Common myeloid progenitor, CD34-positive (primary cell): Measurements from ENCODE around the gene CPVL.
A peak's percentile ranks its signal among the peaks of the same experiment; 100 is the strongest.

Source experiments
- CTCF ChIA-PET: fragments of 350-600 bp; sonication (Branson Sonifier 250); formaldehyde crosslinking; loops from one replicate; lab custom pipeline; 2021; ENCODE audit warnings: antibody characterized with exemption; lab: Charles Lee
- POLR2A ChIA-PET: fragments of 350-600 bp; sonication (Branson Sonifier 250); formaldehyde crosslinking; loops from one replicate; lab custom pipeline; 2021; ENCODE audit warnings: antibody characterized with exemption; lab: Charles Lee
- DNase-seq, 3 donors: peaks; one replicate each; pipeline versions ENCODE4 v3.0.0 to v3.0.0-alpha.2; 2013
- H3K27ac ChIP-seq, 2 experiments: 1 replicate in 1 of 2; 2 replicates in 1 of 2; pipeline ENCODE4 v1.7.0; 2013; ENCODE audit warnings: inconsistent platforms in 2 of 2, low read length in 2 of 2, mild to moderate bottlenecking in 2 of 2, low read depth in 1 of 2, moderate library complexity in 1 of 2; ENCODE audit not compliant: severe bottlenecking in 2 of 2, insufficient read depth in 1 of 2, poor library complexity in 1 of 2
- H3K27me3 ChIP-seq, 5 experiments: replicated peaks in 2 of 5; 1 replicate in 3 of 5; 2 replicates in 2 of 5; pipeline versions ENCODE4 v1.6.1 to v1.7.0; 2013; ENCODE audit warnings: low read length in 4 of 5, mild to moderate bottlenecking in 2 of 5, moderate library complexity in 2 of 5, inconsistent platforms in 1 of 5; ENCODE audit not compliant: insufficient read depth in 5 of 5, control insufficient read depth in 4 of 5
- H3K36me3 ChIP-seq, 4 experiments: 1 replicate in 2 of 4; 2 replicates in 2 of 4; pipeline versions ENCODE4 v1.6.1 to v1.7.0; 2013; ENCODE audit warnings: low read length in 3 of 4, control low read depth in 1 of 4, mild to moderate bottlenecking in 1 of 4; ENCODE audit not compliant: control insufficient read depth in 4 of 4, insufficient read depth in 4 of 4
- H3K4me1 ChIP-seq, 4 experiments: 1 replicate in 3 of 4; 2 replicates in 1 of 4; pipeline versions ENCODE4 v1.6.1 to v1.7.1; 2013; ENCODE audit warnings: low read length in 3 of 4, mild to moderate bottlenecking in 3 of 4, control low read depth in 1 of 4, inconsistent platforms in 1 of 4, moderate library complexity in 1 of 4; ENCODE audit not compliant: control insufficient read depth in 4 of 4, insufficient read depth in 4 of 4; ENCODE audit errors: control extremely low read depth in 1 of 4
- H3K4me3 ChIP-seq, 7 experiments: 1 replicate in 4 of 7; 2 replicates in 3 of 7; pipeline versions ENCODE4 v1.5.1 to v1.7.0; 2013; ENCODE audit warnings: mild to moderate bottlenecking in 7 of 7, low read length in 6 of 7, moderate library complexity in 6 of 7, inconsistent platforms in 2 of 7, low read depth in 2 of 7, control low read depth in 1 of 7; ENCODE audit not compliant: insufficient read depth in 4 of 7, control insufficient read depth in 1 of 7; ENCODE audit errors: extremely low read depth in 1 of 7
- H3K9me3 ChIP-seq, 5 experiments: 1 replicate in 4 of 5; 2 replicates in 1 of 5; pipeline versions ENCODE4 v1.6.1 to v1.7.1; 2013; ENCODE audit warnings: low read length in 4 of 5, mild to moderate bottlenecking in 2 of 5, inconsistent platforms in 1 of 5, low read depth in 1 of 5, moderate library complexity in 1 of 5; ENCODE audit not compliant: control insufficient read depth in 4 of 5, insufficient read depth in 2 of 5; ENCODE audit errors: control extremely low read depth in 1 of 5
- WGBS: methylation state at CpG from one replicate; pipeline ENCODE4 v1.1.5; 2013; ENCODE audit not compliant: insufficient coverage; 5-methylcytosine and 5-hydroxymethylcytosine counted together

CPVL gene

GRCh38 chr7:28956608-28957063 lies 189.7 kb downstream of the CPVL start:
- ChIA-PET CTCF (interaction anchor here (0.8 to 8.4 kb wide), 28 partner anchors 11 to 452 kb away, joined by 3 to 97 read pairs (median 4); no protein-coding TSS in a partner anchor), POLR2A (interaction anchor here (1.0 to 1.1 kb wide), 2 partner anchors 30 to 131 kb away, joined by 3 to 5 read pairs; no protein-coding TSS in a partner anchor)
- Histone ChIP-seq H3K4me1 (peaks cover 3 to 46% (median 43%) of the 10 kb centered on the region in 4 experiments), H3K9me3 (no peaks in the 10 kb centered on the region), H3K36me3 (no peaks in the 10 kb centered on the region), H3K27me3 (peaks cover 0 to 82% (median 29%) of the 10 kb centered on the region in 5 experiments), H3K27ac (no peak overlapping the region), H3K4me3 (peak overlapping the region; percentile 6 to 74 (median 51))
- peak; percentile 36 to 72 (median 62) for DNase-seq
- WGBS, result 1% methylated on average over 37 of the region's 39 CpGs

GRCh38 chr7:28955718-28956607 lies 190.4 kb downstream of the CPVL start:
- H3K27me3 ChIP-seq, result peaks cover 0 to 76% (median 29%) of the 10 kb centered on the region in 5 experiments
- DNase-seq, result peak; percentile 40 to 73 (median 68)

GRCh38 chr7:28955356-28955717 lies 191.0 kb downstream of the CPVL start:
- 19% methylated on average over 22 of the region's 22 CpGs for WGBS
- Histone ChIP-seq H3K27me3 (peaks cover 0 to 70% (median 29%) of the 10 kb centered on the region in 5 experiments), H3K4me1 (peaks cover 3 to 46% (median 43%) of the 10 kb centered on the region in 4 experiments), H3K4me3 (peak overlapping the region in 5 of 7 experiments; percentile 39 to 74 (median 64)), H3K36me3 (no peaks in the 10 kb centered on the region), H3K27ac (no peak overlapping the region), H3K9me3 (no peaks in the 10 kb centered on the region)
- no peak for DNase-seq
- ChIA-PET CTCF (interaction anchor here (1.3 to 8.4 kb wide), 8 partner anchors 12 to 454 kb away, joined by 5 to 97 read pairs (median 12); no protein-coding TSS in a partner anchor), POLR2A (no interaction called here)

More at GRCh38 chr7:28955718-28956607, 190.4 kb downstream of the CPVL start:
- under 1% methylated on average over 82 of the region's 104 CpGs for WGBS
- peaks cover 3 to 46% (median 43%) of the 10 kb centered on the region in 4 experiments for H3K4me1 ChIP-seq
- H3K9me3 ChIP-seq, result no peaks in the 10 kb centered on the region
- H3K4me3 ChIP-seq, result peak overlapping the region; percentile 6 to 74 (median 51)
- CTCF ChIA-PET, result interaction anchor here (1.0 to 8.4 kb wide), 21 partner anchors 12 to 453 kb away, joined by 3 to 97 read pairs (median 6); no protein-coding TSS in a partner anchor
- POLR2A ChIA-PET, result interaction anchor here (1.0 to 1.1 kb wide), 2 partner anchors 29 to 131 kb away, joined by 3 to 5 read pairs; no protein-coding TSS in a partner anchor
- no peak overlapping the region for H3K27ac ChIP-seq
- H3K36me3 ChIP-seq, result no peaks in the 10 kb centered on the region

GRCh38 chr7:28954946-28955345 lies 191.4 kb downstream of the CPVL start:
- WGBS, result 77% methylated on average over 5 of the region's 5 CpGs
- Histone ChIP-seq H3K36me3 (no peaks in the 10 kb centered on the region), H3K4me1 (peaks cover 3 to 46% (median 43%) of the 10 kb centered on the region in 4 experiments), H3K27ac (no peak overlapping the region), H3K27me3 (peaks cover 0 to 67% (median 29%) of the 10 kb centered on the region in 5 experiments), H3K9me3 (no peaks in the 10 kb centered on the region), H3K4me3 (no peak overlapping the region)
- ChIA-PET CTCF (interaction anchor here (5.0 to 8.4 kb wide), 2 partner anchors 12 to 30 kb away, joined by 46 to 97 read pairs; no protein-coding TSS in a partner anchor), POLR2A (no interaction called here)
- peak in 2 of 3 donors; percentile 6 to 9 for DNase-seq

- no peak overlapping the region for H3K4me3 ChIP-seq
- H3K4me1 ChIP-seq, result peaks cover 3 to 46% (median 43%) of the 10 kb centered on the region in 4 experiments
- no peaks in the 10 kb centered on the region for H3K9me3 ChIP-seq
- peaks cover 0 to 65% (median 26%) of the 10 kb centered on the region in 5 experiments for H3K27me3 ChIP-seq
- ChIA-PET CTCF (interaction anchor here (1.4 to 8.4 kb wide), 3 partner anchors 11 to 147 kb away, joined by 3 to 97 read pairs (median 46); no protein-coding TSS in a partner anchor), POLR2A (no interaction called here)
- H3K27ac ChIP-seq, result no peak overlapping the region
- H3K36me3 ChIP-seq, result no peaks in the 10 kb centered on the region
- no peak for DNase-seq
These were observed 191.9 kb downstream of the CPVL start for GRCh38 chr7:28954471-28954870.

- H3K27ac ChIP-seq, result no peak overlapping the region
- WGBS, result 30% methylated on average over 3 of the region's 4 CpGs
- peaks cover 3 to 44% (median 43%) of the 10 kb centered on the region in 4 experiments for H3K4me1 ChIP-seq
- CTCF ChIA-PET, result interaction anchor here (0.8 to 8.4 kb wide), 7 partner anchors 9 to 392 kb away, joined by 3 to 97 read pairs (median 4); no protein-coding TSS in a partner anchor
- no peaks in the 10 kb centered on the region for H3K36me3 ChIP-seq
- POLR2A ChIA-PET, result no interaction called here
- DNase-seq, result peak in 2 of 3 donors; percentile 9 to 27
- H3K9me3 ChIP-seq, result no peaks in the 10 kb centered on the region
- peaks cover 0 to 57% (median 23%) of the 10 kb centered on the region in 5 experiments for H3K27me3 ChIP-seq
- no peak overlapping the region for H3K4me3 ChIP-seq
These were observed 192.7 kb downstream of the CPVL start for GRCh38 chr7:28953633-28954032.
